ENCODE results near the gene NKX3-2.

Gene NKX3-2

DNA sequence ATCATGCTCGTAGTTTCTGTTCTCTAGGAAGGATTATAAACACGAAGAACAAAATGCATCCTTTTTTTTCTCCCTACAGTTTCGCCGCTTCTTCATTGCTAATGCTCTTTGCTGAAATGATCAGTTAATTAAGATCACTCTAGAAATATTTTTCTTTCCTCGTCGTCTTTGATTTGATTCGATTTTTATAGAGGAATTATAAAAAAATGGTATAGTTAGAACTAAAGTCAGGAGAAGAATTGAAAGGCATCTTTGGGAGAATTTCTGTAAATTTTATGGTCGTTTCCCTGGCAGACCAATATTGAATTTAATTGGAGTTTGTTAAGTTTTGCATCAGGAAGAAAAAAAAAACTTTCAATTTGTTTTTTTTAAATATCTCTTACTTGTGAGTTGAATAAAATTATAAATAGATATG is 1.1 kb upstream of the NKX3-2 start:
- no peak for DNase-seq (ENCODE audit: low spot score)

DNA sequence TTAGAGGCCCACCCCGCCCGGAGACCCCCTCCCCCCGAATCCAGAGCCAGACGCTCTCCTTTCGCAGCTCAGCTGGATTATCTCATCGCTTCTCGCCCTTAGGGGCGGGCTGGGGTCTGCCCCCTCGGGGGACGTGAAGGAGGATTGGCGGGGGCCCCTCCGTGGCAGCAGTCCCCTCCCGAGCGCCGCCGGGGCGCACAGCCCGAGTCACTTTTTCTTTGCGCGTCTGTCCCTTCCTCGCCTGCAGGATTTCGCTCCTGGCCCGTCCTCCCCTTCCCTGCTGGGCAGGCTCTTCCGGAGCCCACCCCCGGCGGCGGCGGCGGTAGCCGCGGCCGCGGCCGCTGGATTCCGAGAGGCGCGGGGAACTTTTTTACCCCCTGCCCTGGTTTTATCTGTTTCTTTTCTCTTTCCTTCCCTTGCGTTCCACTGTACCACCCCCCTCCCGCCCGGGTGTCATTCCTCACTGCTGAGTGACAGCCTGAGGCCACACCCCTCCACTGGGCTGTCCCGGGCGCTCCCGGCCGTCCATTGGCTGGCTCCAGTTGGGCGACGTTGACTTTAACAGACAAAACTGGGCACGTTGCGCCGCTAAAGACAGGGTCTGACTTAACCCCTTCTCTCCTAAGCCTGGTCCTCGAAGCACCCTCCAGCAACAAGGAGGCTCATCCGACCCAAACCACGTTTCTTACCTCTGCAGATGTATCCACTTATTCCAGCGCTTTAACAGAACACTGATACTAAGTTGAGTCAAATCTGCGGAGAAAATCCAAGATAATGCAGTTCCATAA is 492 bp upstream of the NKX3-2 start:
- DNase-seq (ENCODE audit: low spot score), result peak; percentile 92

DNA sequence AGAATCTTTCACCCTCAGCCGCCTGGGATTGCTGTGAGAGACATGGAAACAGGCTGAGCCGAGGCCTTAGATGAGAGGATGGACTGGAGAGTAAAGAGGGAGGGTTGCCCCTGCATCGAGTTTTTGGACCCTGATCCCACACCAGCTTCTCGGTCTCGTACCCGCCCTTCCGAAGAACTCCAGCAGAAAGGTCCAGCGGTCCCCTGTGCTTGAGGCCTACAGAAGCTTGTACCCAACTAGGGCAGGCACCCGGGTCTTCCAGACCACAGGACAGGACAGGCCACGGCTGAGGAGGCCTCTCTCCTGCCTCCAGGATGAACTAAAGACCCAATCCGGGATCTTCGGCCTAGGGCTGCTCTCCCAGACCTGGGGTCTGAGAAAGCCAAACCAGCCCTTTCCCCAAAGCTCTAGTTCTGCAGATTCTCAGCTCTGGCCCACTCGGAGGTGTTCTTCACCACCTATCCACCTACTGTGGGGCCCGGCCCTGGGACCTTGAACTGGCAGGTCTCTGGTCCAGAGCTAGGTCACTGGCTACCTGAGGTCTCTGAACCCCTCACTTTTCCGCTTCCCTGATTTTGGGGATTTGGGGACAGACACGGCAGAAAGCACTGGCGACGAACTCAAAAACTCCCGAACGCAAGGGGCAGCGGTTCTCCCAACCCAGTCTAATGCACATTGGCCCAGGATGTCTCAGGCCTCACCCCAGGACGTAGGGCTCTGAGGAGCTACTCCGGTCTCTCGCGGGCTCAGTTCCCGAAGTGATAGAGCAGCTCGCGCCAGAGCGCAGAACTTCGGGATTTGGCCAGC is 1.1 kb downstream of the NKX3-2 start:
- DNase-seq (ENCODE audit: low spot score), result peak; percentile 19

DNA sequence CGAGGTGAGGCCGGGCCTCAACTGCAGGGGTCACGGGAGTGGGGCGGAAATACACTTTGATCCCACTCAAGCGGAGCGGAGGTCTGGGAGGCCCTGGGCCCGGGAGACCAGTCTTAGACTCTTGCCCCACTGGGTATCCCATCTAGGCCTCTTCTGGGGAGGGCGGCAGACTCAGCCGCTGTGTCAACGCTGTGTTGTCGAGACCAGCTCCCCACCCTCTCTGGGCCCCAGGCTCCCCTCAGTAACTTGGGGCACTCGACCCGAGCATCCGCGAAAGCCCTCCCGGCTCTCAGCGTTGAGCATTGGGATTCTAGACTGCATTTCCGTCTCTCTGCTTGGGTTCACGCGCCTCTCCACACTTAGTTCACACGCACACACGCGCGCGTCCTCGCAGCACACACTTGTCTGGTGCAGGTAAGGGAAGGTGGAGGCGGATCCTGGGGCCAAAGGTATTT is 1.7 kb downstream of the NKX3-2 start:
- DNase-seq (ENCODE audit: low spot score), result no peak

DNA sequence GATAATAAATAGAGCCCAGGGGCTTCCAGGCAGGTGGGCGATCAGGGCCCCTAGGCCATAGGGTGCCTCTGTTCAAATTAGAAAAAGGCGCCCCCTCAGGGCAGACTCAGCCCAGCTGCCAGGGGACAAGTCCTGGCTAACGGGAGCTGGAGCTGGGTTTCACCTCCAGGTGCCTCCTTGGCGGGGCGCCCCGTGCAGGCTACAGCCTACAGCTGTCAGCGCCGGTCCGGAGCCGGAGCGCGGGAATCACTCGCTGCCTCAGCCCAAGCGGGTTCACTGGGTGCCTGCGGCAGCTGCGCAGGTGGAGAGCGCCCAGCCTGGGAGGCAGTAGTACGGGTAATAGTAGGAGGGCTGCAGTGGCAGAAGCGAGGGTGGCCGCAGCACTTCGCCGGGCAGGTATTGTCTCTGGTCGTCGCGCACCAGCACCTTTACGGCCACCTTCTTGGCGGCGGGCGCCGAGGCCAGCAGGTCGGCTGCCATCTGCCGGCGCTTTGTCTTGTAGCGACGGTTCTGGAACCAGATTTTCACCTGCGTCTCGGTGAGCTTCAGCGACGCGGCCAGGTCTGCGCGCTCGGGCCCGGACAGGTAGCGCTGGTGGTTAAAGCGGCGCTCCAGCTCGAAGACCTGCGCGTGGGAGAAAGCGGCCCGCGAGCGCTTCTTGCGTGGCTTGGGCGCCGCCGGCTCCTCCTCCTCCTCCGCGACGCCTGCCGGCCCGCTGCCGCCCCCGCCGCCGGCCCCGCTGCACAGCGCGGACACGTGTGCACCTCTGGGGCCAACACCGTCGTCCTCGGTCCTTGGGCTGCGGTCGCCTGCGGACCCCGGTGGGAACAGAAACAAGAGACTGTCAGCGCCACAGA is 2.4 kb downstream of the NKX3-2 start:
- DNase-seq (ENCODE audit: low spot score), result no peak

DNA sequence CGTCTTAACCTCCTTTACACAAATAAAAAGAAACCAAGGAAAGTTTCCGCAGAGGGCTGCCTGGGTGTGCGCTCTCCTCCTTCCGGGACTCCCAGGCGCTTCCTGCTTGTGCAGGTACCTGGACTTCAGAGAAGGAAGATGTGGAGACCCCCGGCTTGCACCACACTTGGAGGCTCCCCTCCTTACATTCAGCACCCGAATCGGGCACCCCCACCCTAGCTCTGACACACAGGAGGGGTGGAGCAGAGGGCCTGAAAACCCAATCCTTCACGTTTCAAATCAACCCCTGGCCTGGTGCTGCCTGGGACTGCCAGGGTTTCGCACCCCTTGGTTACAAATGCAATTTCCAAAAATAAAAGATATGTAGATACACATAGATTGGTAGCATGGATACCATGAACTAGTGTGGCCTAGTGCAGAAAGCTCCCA is 3.1 kb downstream of the NKX3-2 start:
- no peak for DNase-seq (ENCODE audit: low spot score)

DNA sequence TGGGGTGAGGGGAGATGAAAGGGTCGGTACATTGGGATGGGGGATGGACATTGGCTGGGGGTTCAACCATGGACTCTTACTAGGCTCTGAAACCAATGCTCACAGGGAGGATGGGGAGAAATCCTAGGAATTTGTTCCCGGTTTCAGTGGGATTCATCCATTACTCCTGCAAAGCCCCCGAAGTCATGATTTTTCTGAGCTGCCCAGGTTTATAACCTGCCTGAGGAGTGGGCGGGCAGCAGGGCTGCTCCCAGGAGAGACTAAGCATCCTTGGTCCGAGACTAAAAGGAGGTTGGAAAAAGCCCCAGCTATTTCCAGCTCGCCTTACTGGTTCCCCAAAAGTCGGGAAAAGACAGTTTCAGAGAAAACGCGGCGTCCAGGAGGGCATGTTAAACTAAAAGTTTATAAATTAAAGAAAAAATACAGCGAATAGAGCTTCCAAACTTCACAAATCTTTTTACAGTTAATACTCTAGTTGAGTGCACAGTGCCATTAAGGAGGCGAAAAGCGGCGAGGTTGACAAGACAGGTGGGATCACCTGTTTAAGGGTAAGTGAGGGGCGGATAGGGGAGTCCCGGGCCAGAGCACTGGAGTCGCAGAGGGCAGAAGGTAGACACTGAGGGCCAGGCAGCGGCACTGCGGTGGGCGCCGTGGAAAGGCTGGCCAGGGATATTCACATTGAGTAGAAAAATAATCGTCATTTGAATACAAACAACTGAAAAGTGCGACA is 3.7 kb downstream of the NKX3-2 start:
- no peak for DNase-seq (ENCODE audit: low spot score)

DNA sequence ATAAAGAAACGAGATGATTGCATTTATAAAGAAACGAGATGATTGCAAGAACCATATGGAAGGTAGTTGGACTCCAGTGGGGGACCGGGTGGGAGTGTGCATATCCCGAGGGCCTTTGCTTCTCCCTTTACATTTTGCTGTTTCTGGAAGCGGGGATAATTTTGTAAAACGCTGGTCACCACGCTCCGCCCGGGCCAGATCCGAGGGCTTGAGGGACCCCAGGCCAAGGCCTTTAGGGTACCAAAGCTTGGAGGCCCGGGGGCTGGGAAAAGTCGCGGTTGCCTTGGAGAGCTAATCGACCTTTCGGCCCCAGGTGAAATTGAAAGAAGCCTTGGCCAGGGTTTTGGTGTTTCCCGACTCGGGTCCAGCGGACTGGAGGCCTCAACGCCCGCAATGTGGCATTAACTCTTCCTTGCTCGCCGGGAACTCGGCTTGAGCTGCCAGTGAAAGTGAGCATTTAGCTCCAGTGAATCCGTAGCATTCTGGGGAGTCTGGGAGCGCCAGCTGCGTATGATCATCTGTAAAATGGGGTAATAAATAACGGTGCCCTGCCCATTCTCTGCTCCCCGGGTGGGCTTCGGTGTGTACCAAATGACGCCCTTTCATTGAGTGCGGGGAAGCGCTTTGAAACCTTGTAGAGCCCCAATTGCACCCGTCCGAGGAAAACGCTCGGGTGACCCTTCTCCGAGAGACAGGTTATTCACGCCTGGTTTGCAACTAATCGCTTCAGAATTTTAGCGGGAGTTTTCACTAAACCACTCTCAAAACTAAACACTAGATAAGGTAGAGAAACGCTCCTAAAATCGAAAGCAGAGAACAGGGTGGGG is 4.5 kb downstream of the NKX3-2 start:
- no peak for DNase-seq (ENCODE audit: low spot score)

DNA sequence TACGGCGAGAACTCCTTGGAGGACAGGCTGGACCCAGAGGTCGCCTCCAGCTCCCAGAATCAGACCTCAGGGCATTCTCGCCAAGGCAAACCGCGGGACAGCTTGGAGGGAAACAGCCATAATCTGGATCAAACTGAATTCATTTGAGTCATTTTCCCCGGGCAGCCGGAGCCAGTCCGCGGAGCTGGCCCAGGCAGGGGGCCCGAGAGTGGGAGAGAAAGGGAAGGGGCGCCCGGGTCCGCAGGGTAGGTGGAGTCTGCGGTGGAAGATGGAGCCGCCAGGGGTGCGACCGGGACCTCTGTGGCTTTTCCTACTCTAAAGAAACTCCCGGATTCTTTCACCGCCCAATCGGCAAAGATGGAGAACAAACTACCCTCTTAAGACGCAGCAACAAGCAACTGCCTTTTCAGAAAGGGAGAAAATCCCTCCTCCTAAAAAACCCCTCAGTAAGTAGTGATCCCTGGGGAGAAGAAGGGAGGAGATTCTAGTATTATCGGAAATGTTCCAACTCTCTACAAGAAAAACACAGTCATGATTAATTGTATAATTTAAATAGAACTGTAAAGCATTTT is 5.2 kb downstream of the NKX3-2 start:
- DNase-seq (ENCODE audit: low spot score), result peak; percentile 16

DNA sequence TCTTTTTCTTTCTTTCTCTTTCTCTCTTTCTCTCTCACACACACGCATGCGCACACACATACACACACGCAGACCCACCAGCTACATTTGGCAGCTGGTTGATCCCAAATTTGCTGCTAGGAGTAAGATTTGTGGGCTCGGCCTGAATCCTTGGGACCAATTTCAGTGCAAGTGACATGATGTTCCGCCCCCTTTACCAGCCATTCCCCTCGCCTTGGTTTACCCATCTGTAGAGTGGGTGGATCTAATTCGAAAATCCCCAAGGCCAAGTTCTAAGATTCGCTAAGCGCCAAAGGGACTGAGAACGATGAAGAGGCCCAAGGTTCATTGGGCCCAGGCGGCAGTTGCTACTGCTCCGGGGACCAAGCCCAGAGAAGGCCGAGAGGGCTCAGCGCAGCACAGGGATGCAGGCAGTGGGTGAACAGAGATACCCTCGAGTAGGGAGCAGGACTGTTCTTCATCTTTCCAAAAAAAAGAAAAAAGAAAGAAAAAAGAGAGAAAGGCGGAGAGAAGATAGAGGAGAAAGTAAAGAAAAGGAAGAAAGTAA is 5.8 kb downstream of the NKX3-2 start:
- no peak for DNase-seq (ENCODE audit: low spot score)

DNA sequence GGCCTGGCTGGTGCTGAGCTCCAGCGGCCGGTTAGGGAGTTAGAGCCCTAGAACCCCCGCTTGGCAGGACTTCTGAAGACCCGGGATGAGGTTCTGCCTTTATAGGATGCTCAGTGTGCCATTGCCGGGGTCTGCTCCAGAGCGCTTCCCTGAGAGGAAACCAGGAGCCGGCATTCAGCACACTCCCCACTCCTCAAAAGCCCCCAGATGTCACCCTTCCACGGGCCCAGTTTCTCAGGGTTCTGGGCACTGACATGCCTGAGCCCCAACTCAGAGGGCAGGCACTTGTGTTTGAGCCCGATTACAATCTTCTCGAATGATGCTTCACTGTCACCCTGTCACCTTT is 6.5 kb downstream of the NKX3-2 start:
- DNase-seq (ENCODE audit: low spot score), result no peak

DNA sequence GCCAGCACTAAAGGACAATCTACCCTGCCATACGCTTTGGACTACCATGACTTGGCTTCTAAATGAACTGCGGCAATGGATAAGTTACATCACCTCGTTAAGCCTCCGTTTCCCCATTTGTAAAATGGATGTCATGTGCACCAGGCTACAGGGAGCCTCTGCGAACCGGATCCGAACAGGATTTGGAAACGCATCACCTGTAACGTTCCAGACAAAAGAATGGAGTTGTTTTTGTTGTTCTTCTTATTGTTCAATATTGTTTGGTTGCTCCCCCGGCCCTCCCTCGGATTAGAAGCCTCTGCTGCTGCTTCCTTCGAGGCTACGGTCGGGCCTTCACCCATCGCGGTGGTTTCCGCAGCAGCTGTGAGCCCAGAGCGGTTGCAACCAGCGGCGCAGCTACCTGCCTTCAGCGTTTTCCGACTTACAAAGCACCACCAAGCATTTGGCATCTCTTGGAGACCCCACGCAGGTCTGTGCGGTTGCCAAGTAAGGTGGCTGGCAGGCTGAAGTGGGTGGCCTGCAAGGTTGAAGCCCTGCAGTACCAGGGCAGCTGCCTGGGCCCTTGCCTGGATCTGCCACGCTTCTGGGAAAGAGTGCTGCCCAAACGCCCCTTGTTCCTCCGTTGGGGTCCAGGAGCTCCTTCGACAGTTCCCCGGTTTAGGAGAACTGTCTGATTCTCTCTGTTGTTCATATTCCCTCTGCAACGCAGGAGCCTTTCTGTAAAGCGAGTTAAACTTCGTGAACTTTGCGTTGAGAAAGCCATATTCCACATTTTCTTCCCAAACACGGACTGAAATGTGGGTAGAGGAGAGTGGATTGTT is 7.1 kb downstream of the NKX3-2 start:
- DNase-seq (ENCODE audit: low spot score), result no peak

DNA sequence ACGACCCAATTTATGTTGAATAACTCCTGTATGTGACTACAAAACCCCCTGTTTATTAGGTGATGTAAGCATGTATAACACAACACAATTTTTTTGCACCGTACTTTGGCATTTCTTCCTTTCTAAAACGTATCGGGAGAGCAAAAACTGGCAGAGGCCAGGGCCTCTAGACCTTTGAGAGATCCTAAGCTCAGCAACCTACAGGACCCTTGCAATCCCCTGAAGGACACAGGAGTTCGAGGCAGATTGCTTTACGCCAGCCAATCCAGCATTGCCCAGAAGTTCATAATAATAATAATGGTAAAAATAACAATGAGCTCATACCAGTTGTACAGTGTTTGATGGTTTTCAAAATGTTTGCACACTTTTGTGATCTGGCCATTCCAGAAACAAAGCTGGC is 7.7 kb downstream of the NKX3-2 start:
- no peak for DNase-seq (ENCODE audit: low spot score)

DNA sequence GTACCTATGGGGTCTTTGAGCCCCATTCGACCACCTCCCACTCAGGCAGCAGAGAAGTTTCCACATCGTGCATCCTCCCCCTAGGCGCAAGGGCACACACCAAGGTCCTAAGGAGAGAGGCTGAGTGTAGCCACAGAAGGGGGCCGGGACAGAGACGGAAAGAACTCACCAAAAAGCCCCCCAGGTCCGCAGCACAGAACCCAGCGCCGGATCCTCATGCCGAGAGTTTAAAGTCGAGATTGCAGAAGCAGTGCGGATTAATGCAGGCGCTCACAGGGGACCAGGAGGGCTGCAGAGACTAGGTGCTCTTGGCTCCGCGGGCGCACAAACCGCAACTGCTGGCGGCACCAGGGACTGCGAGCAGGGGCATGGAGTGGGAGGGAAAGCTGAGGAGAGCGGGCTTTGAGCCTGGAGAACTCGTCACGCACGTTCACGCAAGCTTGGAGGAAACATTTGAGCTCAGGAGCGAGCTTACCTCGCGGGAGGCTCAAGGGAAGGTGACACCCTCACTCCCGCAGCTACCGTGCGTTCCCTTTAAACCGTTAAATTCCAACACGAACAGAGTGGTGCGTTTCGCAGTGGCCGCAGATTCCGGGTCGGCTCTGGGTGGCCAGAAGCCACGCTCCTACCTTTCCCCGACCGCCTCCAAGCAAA is 8.5 kb downstream of the NKX3-2 start:
- peak; percentile 16 for DNase-seq (ENCODE audit: low spot score)

DNA sequence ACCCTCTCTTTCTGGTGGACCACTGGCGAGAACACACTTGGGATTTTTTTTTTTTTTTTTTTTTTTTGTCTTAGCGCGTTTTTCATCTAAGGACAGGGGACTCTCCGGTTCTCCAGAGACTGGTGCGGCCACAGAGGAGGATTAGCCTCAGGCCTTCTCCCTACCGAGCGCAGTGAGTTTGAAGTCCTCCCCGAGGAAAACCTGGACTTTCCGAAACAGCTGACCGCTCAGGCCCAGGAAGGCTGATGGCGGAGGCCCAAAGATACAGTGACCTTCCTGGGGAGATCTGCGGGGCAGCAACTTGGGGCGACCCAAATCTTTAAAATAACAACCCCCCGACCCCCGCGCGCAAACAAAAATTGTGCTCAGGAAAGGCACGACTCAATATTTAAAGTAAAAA is 9.2 kb downstream of the NKX3-2 start:
- peak; percentile 14 for DNase-seq (ENCODE audit: low spot score)

DNA sequence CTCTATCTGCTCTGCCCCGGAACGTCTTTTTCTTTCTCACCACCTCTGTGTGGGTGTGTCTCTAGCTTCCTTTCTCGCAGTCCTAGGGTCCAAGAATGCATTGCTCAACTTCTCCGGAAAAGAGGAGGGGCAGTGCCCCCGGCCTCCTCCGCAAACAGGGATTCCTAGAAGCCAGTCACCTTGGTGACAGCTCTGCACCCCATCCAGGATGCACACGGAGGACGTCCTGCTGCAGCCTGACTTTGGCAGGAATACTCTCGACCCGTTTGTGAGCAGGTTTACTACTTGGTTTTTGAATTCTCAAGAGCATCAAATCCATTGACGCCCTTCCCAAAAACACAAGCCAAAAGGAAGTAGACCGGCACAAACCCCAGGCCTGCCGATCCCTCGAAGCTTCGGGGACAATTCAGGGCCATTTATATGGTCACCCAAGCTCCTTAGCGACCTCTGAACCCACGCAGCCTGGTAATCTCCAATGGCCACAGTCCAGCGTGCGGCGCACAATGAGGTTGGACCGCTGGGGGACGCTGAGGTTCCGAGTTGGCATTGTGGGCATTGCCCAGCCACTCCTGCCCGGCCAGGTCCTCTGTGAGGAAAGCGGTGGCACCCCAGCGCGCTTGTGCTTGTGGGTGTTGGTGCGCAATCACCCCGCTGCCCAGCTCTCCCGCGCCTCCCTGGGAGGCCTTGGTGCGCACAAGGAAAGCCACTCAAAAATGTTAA is 9.8 kb downstream of the NKX3-2 start:
- DNase-seq (ENCODE audit: low spot score), result peak; percentile 7

DNA sequence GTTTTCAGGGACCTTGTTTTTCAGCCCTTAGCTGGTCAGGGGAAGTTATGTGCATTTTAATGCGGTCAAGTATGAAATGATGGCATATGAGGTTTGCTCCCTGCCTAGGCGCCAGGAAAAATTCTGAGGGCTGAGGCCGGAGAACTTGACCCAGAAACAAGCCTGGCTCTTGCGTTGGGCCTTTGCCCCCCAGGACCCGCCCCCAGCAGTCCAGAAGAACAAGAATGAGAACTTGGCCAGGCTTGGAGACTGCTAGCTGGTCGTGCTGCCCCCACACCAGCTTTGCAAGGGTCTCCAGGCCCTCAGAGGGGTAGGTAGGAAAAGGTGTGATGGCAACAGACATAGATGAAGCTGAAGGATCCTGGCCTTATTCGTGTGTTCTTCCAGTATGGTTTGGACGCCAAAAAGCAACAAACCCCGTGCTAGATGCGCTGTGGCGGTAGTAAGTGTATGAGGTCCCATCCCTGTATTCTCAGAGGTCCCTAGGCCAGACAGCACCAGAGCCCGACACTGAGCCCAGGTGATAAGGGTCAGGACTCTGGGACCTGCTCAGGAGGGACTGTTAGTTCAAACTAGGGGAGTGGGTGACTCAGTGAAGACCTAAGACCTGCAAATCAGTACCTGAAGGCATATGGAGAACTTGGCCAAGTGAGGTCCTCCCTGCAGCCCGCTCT is 10.5 kb downstream of the NKX3-2 start:
- peak; percentile 5 for DNase-seq (ENCODE audit: low spot score)

DNA sequence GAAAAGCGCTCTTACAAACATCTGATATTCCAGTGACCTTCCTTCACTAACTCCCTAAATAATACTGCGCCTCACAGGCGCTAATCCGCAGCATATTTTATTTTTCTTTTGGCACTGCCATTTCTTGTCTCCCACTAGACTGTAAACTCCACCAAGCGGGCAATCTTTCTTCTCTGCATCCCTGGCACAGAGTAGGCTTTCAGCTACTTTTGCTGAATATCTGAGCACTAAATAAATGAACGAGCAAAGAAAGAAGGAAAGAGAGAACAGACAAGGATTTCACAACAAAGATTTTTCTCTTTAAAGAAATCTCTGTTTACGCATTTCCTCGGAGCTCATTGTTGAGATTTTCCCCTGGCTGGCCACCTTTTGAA is 12.7 kb downstream of the NKX3-2 start:
- DNase-seq (ENCODE audit: low spot score), result no peak
